ENCODE data around the gene PRAMEF6. TPM values are rescaled to one million over a fixed set of nuclear protein-coding genes. Genes with fewer than 3 reads are reported as not detected.
"Not testable (repeated sequence)": the region's sequence is repeated elsewhere in the genome, so short reads cannot be mapped to it uniquely, and the experiment has no call there.

The PRAMEF6 gene
- under 1 TPM in 2 of 8 experiments, not detected in 6; 0.17 to 0.38 TPM for total RNA-seq

DNA sequence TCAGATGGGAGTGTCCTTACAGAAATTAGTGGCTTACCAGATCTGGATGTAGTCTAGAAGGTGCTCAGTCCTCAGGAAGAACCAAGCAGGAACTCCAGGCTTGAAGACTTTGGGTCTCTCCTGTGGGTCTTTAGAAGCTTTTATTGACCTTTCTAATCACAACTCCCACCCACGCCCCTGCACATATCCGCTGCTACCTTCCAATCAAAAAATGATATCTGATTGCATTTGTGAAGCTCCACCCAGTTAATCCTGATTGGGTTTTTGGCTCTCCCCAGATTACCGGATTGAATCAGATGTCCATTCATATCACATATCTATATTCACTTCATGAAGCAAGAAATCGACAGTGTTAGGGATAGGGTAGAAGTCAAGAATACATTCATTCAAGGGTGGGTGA is at the start of gene PRAMEF6:
PRAMEF6 (minus strand) TSS at position 101 of the 400 bp plus-strand sequence. CDS start 5,062 bp downstream, outside the sequence.
- WGBS, 10 experiments: no CpG with 5 or more reads among the region's 4 CpGs
- H3K27ac ChIP-seq; in situ Hi-C loops (cut with MboI; ENCODE audit: low pct_unique_long_range_greater_than_20kb in 2 of 9, low sequenced_read_pairs in 9 of 9, unreplicated experiment in 9 of 9); H3K4me3 ChIP-seq; H3K4me1 ChIP-seq (replicated peaks in 1 of 2); ATAC-seq (replicated peaks in 6 of 8): not testable (repeated sequence)

GRCh38 chr1:12924368-12924767 is 23.0 kb downstream of the PRAMEF6 start:
- WGBS, 10 experiments: no CpG with 5 or more reads among the region's 5 CpGs
- in situ Hi-C loops (cut with MboI; ENCODE audit: low pct_unique_long_range_greater_than_20kb in 2 of 9, low sequenced_read_pairs in 9 of 9, unreplicated experiment in 9 of 9): not testable (repeated sequence)
- peak in 1 of 8 experiments; percentile 50 for ATAC-seq (replicated peaks in 6 of 8)

DNA sequence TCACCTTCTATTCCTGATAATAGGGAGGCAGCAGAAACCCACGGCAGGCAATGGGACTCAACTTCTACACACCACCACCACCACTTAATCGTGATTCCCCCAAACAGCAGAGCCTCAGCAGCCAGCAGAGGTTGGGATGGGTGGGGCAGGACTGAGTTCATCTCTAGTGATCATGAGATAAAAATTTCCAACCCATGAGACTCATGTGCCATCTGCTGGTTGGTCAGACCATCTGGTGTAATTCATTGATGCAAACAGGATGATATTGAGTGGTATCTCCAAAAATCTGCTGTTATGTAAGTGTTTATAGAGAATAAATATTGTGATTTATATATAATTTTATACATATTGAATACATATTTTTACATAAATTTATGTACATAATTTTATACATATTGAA is 25.6 kb downstream of the PRAMEF6 start:
- H3K27ac ChIP-seq; H3K4me1 ChIP-seq (replicated peaks in 1 of 2); H3K4me3 ChIP-seq; in situ Hi-C loops (cut with MboI; ENCODE audit: low pct_unique_long_range_greater_than_20kb in 2 of 9, low sequenced_read_pairs in 9 of 9, unreplicated experiment in 9 of 9): not testable (repeated sequence)
- WGBS, 10 experiments: 0% methylated on average over 1 of the region's 2 CpGs; no CpG with 5 or more reads in 9 of the 10 experiments
- ATAC-seq (replicated peaks in 6 of 8): peak in 3 of 8 experiments; percentile 67 to 81 (median 80)

More at GRCh38 chr1:12924368-12924767, 23.0 kb downstream of the PRAMEF6 start:
- not testable (repeated sequence) for H3K27ac ChIP-seq; H3K4me3 ChIP-seq; H3K4me1 ChIP-seq (replicated peaks in 1 of 2)

DNA sequence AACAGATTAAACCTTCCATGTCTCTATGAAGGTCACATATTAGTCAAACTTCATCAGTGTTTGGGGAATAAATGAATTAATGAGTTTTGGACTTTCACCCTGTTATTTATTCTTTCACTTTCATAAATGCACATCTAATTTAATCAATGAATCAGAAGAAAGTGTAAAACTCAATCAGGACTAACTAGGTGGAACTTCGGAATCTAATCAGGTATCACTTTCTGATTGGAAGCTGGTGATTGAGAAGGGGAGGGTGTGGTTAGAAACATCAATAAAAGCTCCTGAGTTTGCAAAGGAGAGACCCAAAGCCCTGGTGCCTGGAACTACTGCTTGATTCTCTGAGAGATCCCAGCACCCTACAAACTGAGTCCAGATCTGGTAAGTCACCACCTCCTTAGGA is 31.1 kb downstream of the PRAMEF6 start, which contains the start of gene PRAMEF7:
PRAMEF7 (plus strand) TSS at position 301 of the 400 bp plus-strand sequence. CDS start 1,083 bp downstream, outside the sequence.
- in situ Hi-C loops (cut with MboI; ENCODE audit: low pct_unique_long_range_greater_than_20kb in 2 of 9, low sequenced_read_pairs in 9 of 9, unreplicated experiment in 9 of 9); H3K4me3 ChIP-seq; ATAC-seq (replicated peaks in 6 of 8); H3K4me1 ChIP-seq (replicated peaks in 1 of 2); H3K27ac ChIP-seq: not testable (repeated sequence)
- WGBS, 10 experiments: no CpG with 5 or more reads among the region's 1 CpG

DNA sequence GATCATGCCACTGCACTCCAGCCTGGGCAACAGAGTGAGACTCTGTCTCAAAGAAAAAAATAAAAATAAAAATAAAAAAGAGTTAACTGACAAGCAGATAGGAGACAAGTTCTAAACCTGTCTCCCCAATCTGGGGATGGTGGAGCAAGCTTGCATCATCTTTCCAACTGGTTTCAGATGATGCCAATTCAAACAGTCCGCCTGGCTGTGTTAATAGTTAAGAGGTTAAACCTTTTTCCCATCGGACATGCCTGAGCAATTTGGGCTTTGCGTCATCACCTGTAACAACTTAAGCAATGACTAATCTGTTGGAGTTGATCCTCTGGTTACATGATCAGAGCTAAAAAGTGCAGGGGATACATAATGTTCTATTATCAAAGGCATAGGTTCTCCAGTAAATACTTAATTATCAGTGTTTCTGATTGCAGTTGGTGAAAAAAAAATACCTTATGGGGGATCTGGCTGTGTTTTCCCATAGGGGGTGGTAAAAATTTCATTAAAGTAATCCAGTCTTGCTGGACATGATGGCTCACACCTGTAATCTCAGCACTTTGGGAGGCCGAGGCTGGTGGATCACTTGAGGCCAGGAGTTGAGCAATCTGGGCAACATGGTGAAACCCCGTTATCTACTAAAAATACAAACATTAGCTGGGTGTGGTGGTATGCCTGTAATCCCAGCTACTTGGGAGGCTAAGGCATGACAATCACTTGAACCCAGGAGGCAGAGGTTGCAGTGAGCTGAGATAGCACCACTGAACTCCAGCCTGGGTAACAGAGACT is 43.4 kb downstream of the PRAMEF6 start:
- H3K27ac ChIP-seq; H3K4me3 ChIP-seq; in situ Hi-C loops (cut with MboI; ENCODE audit: low pct_unique_long_range_greater_than_20kb in 2 of 9, low sequenced_read_pairs in 9 of 9, unreplicated experiment in 9 of 9); ATAC-seq (replicated peaks in 6 of 8); H3K4me1 ChIP-seq (replicated peaks in 1 of 2): not testable (repeated sequence)
- WGBS, 10 experiments: no CpG with 5 or more reads among the region's 5 CpGs

DNA sequence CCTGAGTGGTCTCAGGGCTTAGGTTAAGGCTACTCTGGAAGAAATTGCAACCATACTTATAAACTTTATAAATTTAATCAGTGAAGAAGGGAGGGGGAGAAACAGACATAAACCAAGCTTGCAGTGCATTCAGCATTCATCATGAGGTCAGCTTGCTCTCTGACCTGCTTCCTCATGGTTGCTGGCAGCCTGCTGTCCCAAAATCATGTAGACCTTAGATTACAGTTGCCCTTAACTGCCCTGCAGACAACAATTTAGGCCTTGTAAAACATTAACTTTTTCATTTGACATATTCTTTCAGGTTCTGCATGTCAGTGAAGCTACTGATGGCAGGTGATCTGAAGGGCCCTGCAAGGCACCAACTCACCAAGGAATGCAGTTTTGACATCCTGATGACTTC is 48.2 kb downstream of the PRAMEF6 start:
- in situ Hi-C loops (cut with MboI; ENCODE audit: low pct_unique_long_range_greater_than_20kb in 2 of 9, low sequenced_read_pairs in 9 of 9, unreplicated experiment in 9 of 9); H3K4me3 ChIP-seq; ATAC-seq (replicated peaks in 6 of 8); H3K27ac ChIP-seq; H3K4me1 ChIP-seq (replicated peaks in 1 of 2): not testable (repeated sequence)

GRCh38 chr1:12898170-12898569 is 49.2 kb downstream of the PRAMEF6 start, which contains the start of gene PRAMEF10:
TSS of gene PRAMEF10 (minus strand) at chr1:12898270. CDS start at chr1:12895847, 2,423 bp downstream.
- H3K4me1 ChIP-seq (replicated peaks in 1 of 2); ATAC-seq (replicated peaks in 6 of 8); H3K27ac ChIP-seq; H3K4me3 ChIP-seq; in situ Hi-C loops (cut with MboI; ENCODE audit: low pct_unique_long_range_greater_than_20kb in 2 of 9, low sequenced_read_pairs in 9 of 9, unreplicated experiment in 9 of 9): not testable (repeated sequence)
- no CpG with 5 or more reads among the region's 1 CpG for WGBS, 10 experiments

Other genes starting within 250 kb of the PRAMEF6 start
- under 1 TPM in 4 of 8 experiments, not detected in 4; 0.10 to 0.38 (median 0.14) TPM for gene AADACL3, start 231.5 kb downstream of the PRAMEF6 start, total RNA-seq
- 10 to 100 TPM in 1 of 8 experiments, 1 to 10 TPM in 1, under 1 TPM in 4, not detected in 2; 0.05 to 16.8 (median 0.47) TPM for gene CFAP107, start 201.4 kb downstream of the PRAMEF6 start, total RNA-seq
- under 1 TPM in 5 of 8 experiments, not detected in 3; 0.14 to 0.86 (median 0.21) TPM for gene PRAMEF12, start 173.8 kb downstream of the PRAMEF6 start, total RNA-seq
- under 1 TPM in 4 of 8 experiments, not detected in 4; 0.18 to 0.66 (median 0.25) TPM for gene PRAMEF1, start 156.2 kb downstream of the PRAMEF6 start, total RNA-seq
- gene PRAMEF11, start 116.2 kb downstream of the PRAMEF6 start, total RNA-seq: under 1 TPM in 1 of 8 experiments, not detected in 7; 0.19 TPM
- gene HNRNPCL1, start 98.9 kb downstream of the PRAMEF6 start, total RNA-seq: under 1 TPM in 3 of 8 experiments, not detected in 5; 0.18 to 0.81 (median 0.31) TPM
- under 1 TPM in 2 of 8 experiments, not detected in 6; 0.21 to 0.52 TPM for gene PRAMEF2, start 90.5 kb downstream of the PRAMEF6 start, total RNA-seq
- under 1 TPM in 1 of 8 experiments, not detected in 7; 0.33 TPM for gene PRAMEF4, start 61.4 kb downstream of the PRAMEF6 start, total RNA-seq
- gene PRAMEF10, start 49.3 kb downstream of the PRAMEF6 start, total RNA-seq: under 1 TPM in 1 of 8 experiments, not detected in 7; 0.57 TPM
- not detected for gene PRAMEF7, start 31.0 kb downstream of the PRAMEF6 start, total RNA-seq
- under 1 TPM in 2 of 8 experiments, not detected in 6; 0.14 to 0.19 TPM for gene PRAMEF27, start 109.0 kb upstream of the PRAMEF6 start, total RNA-seq
- gene HNRNPCL3, start 113.2 kb upstream of the PRAMEF6 start, total RNA-seq: under 1 TPM in 2 of 8 experiments, not detected in 6; 0.32 to 0.71 TPM
- gene PRAMEF25, start 123.2 kb upstream of the PRAMEF6 start, total RNA-seq: under 1 TPM in 1 of 8 experiments, not detected in 7; 0.13 TPM
- gene HNRNPCL2, start 169.3 kb upstream of the PRAMEF6 start, total RNA-seq: under 1 TPM in 3 of 8 experiments, not detected in 5; 0.18 to 0.38 (median 0.25) TPM
- gene PRAMEF26, start 208.4 kb upstream of the PRAMEF6 start, total RNA-seq: under 1 TPM in 1 of 8 experiments, not detected in 7; 1.00 TPM
- gene HNRNPCL4, start 218.1 kb upstream of the PRAMEF6 start, total RNA-seq: under 1 TPM in 1 of 8 experiments, not detected in 7; 0.42 TPM
- gene PRAMEF9, start 224.3 kb upstream of the PRAMEF6 start, total RNA-seq: under 1 TPM in 4 of 8 experiments, not detected in 4; 0.05 to 0.47 (median 0.13) TPM